Adrenal gland (tissue), 5 donors: Measurements from ENCODE around the gene TNKS1BP1.

Source experiments
- POLR2A ChIP-seq, 2 donors: fragments of 450-650 bp; IDR thresholded peaks; one replicate each; pipeline ENCODE4 v1.6.1; 2017; ENCODE audit warnings: antibody characterized with exemption in 2 of 2, mild to moderate bottlenecking in 2 of 2, moderate library complexity in 1 of 2
- TF ChIP-seq, protein P1 (sequence below), 6 experiments: fragments of 450-650 bp in 4 of 6; fragments of 200-600 bp in 2 of 6; sonication (generic) in 1 of 6; IDR thresholded peaks; 1 replicate in 5 of 6; 2 replicates in 1 of 6; pipeline versions ENCODE4 v1.5.1 to v1.8.0; 2016 to 2021; ENCODE audit warnings: antibody characterized with exemption in 6 of 6, mild to moderate bottlenecking in 2 of 6, moderate library complexity in 1 of 6
- donor health status: DM: no; HTN: no; CAD: no.

DNA sequence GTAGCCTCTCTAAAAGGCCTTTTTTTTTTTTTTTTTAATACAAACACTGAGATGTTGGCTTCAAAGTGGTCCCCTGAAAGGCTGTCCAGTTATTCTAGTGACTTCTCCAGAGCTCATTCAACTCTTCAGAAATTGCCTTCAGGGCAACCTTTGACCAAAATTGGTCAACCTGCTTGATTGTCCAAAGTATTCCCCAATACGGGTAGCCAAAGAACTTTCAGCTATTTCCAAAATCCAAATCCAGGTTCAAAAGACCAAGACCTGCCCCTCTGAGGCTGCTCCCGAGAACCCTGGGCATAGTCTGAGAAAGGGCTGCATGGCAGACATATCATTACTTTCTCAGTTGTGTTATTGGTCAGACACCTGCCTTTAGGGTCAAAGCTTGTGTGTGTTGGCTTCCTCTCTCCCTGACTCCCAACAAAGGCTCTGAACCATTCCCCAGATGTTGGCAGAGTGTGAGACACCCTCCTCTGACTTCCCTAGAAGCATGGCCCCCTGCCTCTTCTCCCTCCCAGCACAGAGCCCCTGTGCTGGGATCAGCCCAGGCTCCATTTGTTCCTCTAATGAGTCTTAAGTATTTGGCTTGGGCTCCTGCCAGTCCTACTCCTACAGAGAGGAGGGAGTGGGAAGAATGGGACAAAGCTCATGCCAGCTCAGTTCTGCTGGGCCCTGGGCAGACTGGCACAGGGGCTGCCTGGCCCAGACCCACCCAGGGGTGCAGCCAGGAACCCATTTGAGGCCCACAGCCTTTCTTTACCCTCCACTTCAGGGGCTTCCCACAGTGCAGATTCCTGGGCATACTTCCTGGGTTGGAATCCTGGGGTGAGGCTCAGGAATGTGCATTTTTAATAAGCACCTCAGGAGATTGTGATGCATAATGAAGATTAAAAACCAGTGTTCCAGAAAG is 30.3 kb downstream of the TNKS1BP1 start:
- TF ChIP-seq, protein P1, sequence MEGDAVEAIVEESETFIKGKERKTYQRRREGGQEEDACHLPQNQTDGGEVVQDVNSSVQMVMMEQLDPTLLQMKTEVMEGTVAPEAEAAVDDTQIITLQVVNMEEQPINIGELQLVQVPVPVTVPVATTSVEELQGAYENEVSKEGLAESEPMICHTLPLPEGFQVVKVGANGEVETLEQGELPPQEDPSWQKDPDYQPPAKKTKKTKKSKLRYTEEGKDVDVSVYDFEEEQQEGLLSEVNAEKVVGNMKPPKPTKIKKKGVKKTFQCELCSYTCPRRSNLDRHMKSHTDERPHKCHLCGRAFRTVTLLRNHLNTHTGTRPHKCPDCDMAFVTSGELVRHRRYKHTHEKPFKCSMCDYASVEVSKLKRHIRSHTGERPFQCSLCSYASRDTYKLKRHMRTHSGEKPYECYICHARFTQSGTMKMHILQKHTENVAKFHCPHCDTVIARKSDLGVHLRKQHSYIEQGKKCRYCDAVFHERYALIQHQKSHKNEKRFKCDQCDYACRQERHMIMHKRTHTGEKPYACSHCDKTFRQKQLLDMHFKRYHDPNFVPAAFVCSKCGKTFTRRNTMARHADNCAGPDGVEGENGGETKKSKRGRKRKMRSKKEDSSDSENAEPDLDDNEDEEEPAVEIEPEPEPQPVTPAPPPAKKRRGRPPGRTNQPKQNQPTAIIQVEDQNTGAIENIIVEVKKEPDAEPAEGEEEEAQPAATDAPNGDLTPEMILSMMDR (IDR thresholded peaks at IDR 0.05) = no peak
- TF ChIP-seq POLR2A (IDR thresholded peaks at IDR 0.05) = no peak
